ENCODE data around the gene SLC35G3.

DNA sequence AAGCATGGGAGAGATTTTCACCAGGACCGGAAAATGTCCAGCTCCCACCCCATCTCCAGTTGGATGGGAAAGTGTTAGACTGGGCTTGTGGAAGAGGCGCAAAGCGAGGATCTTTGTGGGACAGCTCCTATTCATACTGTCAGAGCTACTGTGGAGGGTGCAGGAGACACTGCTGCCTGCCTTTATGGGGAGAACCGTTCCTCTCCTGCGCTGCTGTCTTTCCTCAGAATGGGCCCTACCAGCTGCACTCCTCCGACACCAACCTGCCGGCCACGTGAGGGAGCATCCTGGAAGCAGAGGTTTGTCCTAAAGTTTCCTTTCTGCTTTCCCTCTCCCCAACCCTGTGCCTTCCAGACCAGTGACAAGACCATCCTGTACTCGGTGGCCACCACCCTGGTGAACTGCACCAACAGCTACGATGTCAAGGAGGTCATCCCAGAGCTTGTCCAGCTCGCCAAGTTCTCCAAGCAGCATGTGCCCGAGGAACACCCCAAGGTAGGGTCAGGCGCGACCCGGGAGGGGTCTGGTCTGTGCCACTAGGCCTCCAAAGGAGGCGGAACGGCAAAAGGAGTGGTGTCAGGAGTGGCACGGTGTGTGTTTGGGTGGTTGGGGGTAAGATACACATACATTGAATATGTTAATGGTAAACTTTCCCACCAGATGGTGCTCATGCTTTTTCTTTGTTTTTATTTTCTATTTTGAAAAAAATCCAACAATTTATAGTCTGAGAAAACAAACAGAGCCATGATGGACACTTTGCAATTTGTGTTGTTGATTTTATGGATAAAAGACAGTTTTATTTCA lies 23.0 kb downstream of the SLC35G3 start:
- TF ChIP-seq, protein P1, sequence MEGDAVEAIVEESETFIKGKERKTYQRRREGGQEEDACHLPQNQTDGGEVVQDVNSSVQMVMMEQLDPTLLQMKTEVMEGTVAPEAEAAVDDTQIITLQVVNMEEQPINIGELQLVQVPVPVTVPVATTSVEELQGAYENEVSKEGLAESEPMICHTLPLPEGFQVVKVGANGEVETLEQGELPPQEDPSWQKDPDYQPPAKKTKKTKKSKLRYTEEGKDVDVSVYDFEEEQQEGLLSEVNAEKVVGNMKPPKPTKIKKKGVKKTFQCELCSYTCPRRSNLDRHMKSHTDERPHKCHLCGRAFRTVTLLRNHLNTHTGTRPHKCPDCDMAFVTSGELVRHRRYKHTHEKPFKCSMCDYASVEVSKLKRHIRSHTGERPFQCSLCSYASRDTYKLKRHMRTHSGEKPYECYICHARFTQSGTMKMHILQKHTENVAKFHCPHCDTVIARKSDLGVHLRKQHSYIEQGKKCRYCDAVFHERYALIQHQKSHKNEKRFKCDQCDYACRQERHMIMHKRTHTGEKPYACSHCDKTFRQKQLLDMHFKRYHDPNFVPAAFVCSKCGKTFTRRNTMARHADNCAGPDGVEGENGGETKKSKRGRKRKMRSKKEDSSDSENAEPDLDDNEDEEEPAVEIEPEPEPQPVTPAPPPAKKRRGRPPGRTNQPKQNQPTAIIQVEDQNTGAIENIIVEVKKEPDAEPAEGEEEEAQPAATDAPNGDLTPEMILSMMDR (IDR thresholded peaks at IDR 0.05) = no peak
- no peak for TF ChIP-seq POLR2A (IDR thresholded peaks at IDR 0.05)

All from lower leg skin (tissue), 3 donors.